ENCODE measurements around the gene COX7C. TPM values are rescaled to one million over a fixed set of nuclear protein-coding genes. Genes with fewer than 3 reads are reported as not detected.

Gene COX7C
- polyA plus RNA-seq, 1 donor from 2014 or later = 1,002 TPM

DNA sequence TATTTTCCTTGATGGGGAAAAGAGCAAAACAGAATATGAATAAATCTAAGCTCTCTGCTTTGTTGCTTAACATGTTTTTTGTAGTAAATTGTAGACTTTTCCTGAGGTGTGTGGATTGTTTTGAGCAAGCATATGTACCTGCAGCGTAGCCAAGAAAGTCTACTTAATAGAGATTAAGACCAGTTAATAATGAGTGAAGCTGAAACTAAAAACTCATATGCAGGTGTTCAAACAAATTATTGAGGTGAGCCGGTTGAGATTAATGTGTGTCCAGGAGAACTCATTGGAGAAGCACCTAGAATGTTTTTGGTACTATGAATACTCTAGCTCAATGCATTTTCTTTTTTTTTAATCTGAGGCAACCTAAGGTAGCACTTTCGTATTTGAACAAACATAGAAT lies 49.2 kb downstream of the COX7C start:
- no peaks in the 10 kb centered on the region for H3K27me3 ChIP-seq (ENCODE audit: insufficient read depth, low read depth, low read length)
- no peaks in the 10 kb centered on the region for H3K9me3 ChIP-seq (ENCODE audit: low read length)
- no peaks in the 10 kb centered on the region for H3K79me2 ChIP-seq (replicated peaks; ENCODE audit: insufficient read depth, low read length)
- H3K4me2 ChIP-seq (ENCODE audit: low read length) = no peak overlapping the region
- no peak overlapping the region for H3K4me3 ChIP-seq (ENCODE audit: low read length)
- TF ChIP-seq REST (IDR thresholded peaks at IDR 0.05; ENCODE audit: borderline replicate concordance) (no peak), POLR2AphosphoS5 (IDR thresholded peaks at IDR 0.05) (no peak), MXI1 (conservative IDR thresholded peaks at IDR 0.05; ENCODE audit: poor library complexity, severe bottlenecking) (no peak), SMC3 (conservative IDR thresholded peaks at IDR 0.05; ENCODE audit: poor library complexity) (no peak), EZH2 (IDR thresholded peaks at IDR 0.05; ENCODE audit: borderline replicate concordance, insufficient read depth, low read length, poor library complexity, severe bottlenecking) (no peak), TAF1 (IDR thresholded peaks at IDR 0.05; ENCODE audit: low read depth) (no peak), RAD21 (conservative IDR thresholded peaks at IDR 0.05) (no peak), EP300 (conservative IDR thresholded peaks at IDR 0.05; ENCODE audit: poor library complexity, severe bottlenecking) (no peak)
- TF ChIP-seq, protein P1, sequence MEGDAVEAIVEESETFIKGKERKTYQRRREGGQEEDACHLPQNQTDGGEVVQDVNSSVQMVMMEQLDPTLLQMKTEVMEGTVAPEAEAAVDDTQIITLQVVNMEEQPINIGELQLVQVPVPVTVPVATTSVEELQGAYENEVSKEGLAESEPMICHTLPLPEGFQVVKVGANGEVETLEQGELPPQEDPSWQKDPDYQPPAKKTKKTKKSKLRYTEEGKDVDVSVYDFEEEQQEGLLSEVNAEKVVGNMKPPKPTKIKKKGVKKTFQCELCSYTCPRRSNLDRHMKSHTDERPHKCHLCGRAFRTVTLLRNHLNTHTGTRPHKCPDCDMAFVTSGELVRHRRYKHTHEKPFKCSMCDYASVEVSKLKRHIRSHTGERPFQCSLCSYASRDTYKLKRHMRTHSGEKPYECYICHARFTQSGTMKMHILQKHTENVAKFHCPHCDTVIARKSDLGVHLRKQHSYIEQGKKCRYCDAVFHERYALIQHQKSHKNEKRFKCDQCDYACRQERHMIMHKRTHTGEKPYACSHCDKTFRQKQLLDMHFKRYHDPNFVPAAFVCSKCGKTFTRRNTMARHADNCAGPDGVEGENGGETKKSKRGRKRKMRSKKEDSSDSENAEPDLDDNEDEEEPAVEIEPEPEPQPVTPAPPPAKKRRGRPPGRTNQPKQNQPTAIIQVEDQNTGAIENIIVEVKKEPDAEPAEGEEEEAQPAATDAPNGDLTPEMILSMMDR (IDR thresholded peaks at IDR 0.05; ENCODE audit: poor library complexity, severe bottlenecking) = no peak
- no peak overlapping the region for H3K27ac ChIP-seq (ENCODE audit: low read length)
- H3K36me3 ChIP-seq (ENCODE audit: insufficient read depth, low read length) = no peaks in the 10 kb centered on the region
- no peaks in the 10 kb centered on the region for H3F3A ChIP-seq (ENCODE audit: insufficient read depth, low read length, poor library complexity, severe bottlenecking)
- no peak overlapping the region for H2AFZ ChIP-seq (ENCODE audit: low read depth, low read length)
- no peaks in the 10 kb centered on the region for H4K20me1 ChIP-seq (ENCODE audit: insufficient read depth)
- H3K9ac ChIP-seq (ENCODE audit: low read length) = no peak overlapping the region
- no peaks in the 10 kb centered on the region for H3K9me2 ChIP-seq (ENCODE audit: insufficient read depth, low read length)

Small RNAs within 50 kb of the gene (small RNA-seq; reads per million reads assigned to genes)
- 0 reads per million in 3 experiments for gene RNU6-804P
